HG03354 (cell line): ENCODE measurements around the gene MCL1.

Experiments used
- ATAC-seq: cut with Tn5 transposase; IDR thresholded peaks from one replicate; pipeline ENCODE4 v1.9.1; 2021; ENCODE audit warnings: mild to moderate bottlenecking; ENCODE audit not compliant: unreplicated experiment, poor library complexity, severe bottlenecking

MCL1 gene

GRCh38 chr1:150548324-150548631, 31.1 kb downstream of the MCL1 start:
- no peak for ATAC-seq

GRCh38 chr1:150546294-150546937, 33.0 kb downstream of the MCL1 start:
- no peak for ATAC-seq

- ATAC-seq = no peak
These were observed 33.9 kb downstream of the MCL1 start for GRCh38 chr1:150545486-150546032.

GRCh38 chr1:150544204-150544603, 35.2 kb downstream of the MCL1 start:
- ATAC-seq = no peak

- ATAC-seq = no peak
These were observed 35.8 kb downstream of the MCL1 start for GRCh38 chr1:150543500-150544143.

- no peak for ATAC-seq
These were observed 41.4 kb downstream of the MCL1 start for GRCh38 chr1:150537732-150538684.

GRCh38 chr1:150536836-150537731, 42.3 kb downstream of the MCL1 start:
- ATAC-seq = no peak

GRCh38 chr1:150535511-150536287, 43.7 kb downstream of the MCL1 start:
- no peak for ATAC-seq

- ATAC-seq = no peak
These were observed 45.4 kb downstream of the MCL1 start for GRCh38 chr1:150534002-150534401.

GRCh38 chr1:150532860-150533259, 46.5 kb downstream of the MCL1 start:
- no peak for ATAC-seq

- no peak for ATAC-seq
These were observed 48.8 kb downstream of the MCL1 start for GRCh38 chr1:150530491-150531159.

GRCh38 chr1:150529017-150529416, 50.4 kb downstream of the MCL1 start:
- no peak for ATAC-seq

- no peak for ATAC-seq
These were observed 51.2 kb downstream of the MCL1 start for GRCh38 chr1:150528196-150528595.

GRCh38 chr1:150525348-150525747, 54.1 kb downstream of the MCL1 start:
- no peak for ATAC-seq
